Liver (tissue), 9 donors: ENCODE measurements around the gene SPSB2. TPM values are rescaled to one million over a fixed set of nuclear protein-coding genes. Genes with fewer than 3 reads are reported as not detected.

Source experiments
- DNase-seq: peaks from one replicate; pipeline ENCODE4 v3.0.0-alpha.2; 2017; ENCODE audit warnings: low spot score
- H3K27ac ChIP-seq, 2 donors: one replicate each; pipeline ENCODE4 v1.7.0; 2013; ENCODE audit warnings: inconsistent platforms in 2 of 2, low read length in 2 of 2, control low read depth in 1 of 2, low read depth in 1 of 2, mild to moderate bottlenecking in 1 of 2
- H3K27me3 ChIP-seq, 4 donors: one replicate each; pipeline versions ENCODE4 v1.6.1 to v1.7.0; 2013; ENCODE audit warnings: low read length in 3 of 4, inconsistent platforms in 1 of 4, mild to moderate bottlenecking in 1 of 4, moderate library complexity in 1 of 4; ENCODE audit not compliant: control insufficient read depth in 4 of 4, insufficient read depth in 4 of 4
- H3K36me3 ChIP-seq, 4 donors: one replicate each; pipeline versions ENCODE4 v1.6.1 to v1.7.0; 2013; ENCODE audit warnings: low read length in 3 of 4, mild to moderate bottlenecking in 3 of 4, low read depth in 1 of 4, moderate library complexity in 1 of 4; ENCODE audit not compliant: control insufficient read depth in 4 of 4, insufficient read depth in 3 of 4
- H3K4me1 ChIP-seq, 4 donors: one replicate each; pipeline versions ENCODE4 v1.6.1 to v1.7.0; 2013; ENCODE audit warnings: low read length in 3 of 4, mild to moderate bottlenecking in 3 of 4, moderate library complexity in 1 of 4; ENCODE audit not compliant: control insufficient read depth in 4 of 4, insufficient read depth in 4 of 4
- H3K4me3 ChIP-seq, 3 donors: one replicate each; pipeline versions ENCODE4 v1.6.1 to v1.7.0; 2013; ENCODE audit warnings: low read length in 3 of 3, control low read depth in 1 of 3, low read depth in 1 of 3, mild to moderate bottlenecking in 1 of 3
- H3K9ac ChIP-seq, 2 donors: one replicate each; pipeline ENCODE4 v1.7.0; 2013; ENCODE audit warnings: low read length in 2 of 2, mild to moderate bottlenecking in 2 of 2, moderate library complexity in 2 of 2, control low read depth in 1 of 2, low read depth in 1 of 2
- H3K9me3 ChIP-seq, 4 donors: one replicate each; pipeline versions ENCODE4 v1.6.1 to v1.7.0; 2013; ENCODE audit warnings: low read length in 3 of 4; ENCODE audit not compliant: control insufficient read depth in 4 of 4
- EGR1 ChIP-seq, 2 donors: IDR thresholded peaks; 2 replicates each; pipeline ENCODE4 v1.6.1; 2016 to 2018; ENCODE audit warnings: antibody characterized with exemption in 2 of 2, low read depth in 2 of 2
- FOXA1 ChIP-seq: IDR thresholded peaks from 2 replicates; pipeline ENCODE4 v1.6.1; 2016; ENCODE audit warnings: antibody characterized with exemption
- FOXA2 ChIP-seq: IDR thresholded peaks from 2 replicates; pipeline ENCODE4 v1.6.1; 2016; ENCODE audit warnings: antibody characterized with exemption
- GABPA ChIP-seq, 2 donors: IDR thresholded peaks in 1 of 2; conservative IDR thresholded peaks in 1 of 2; 2 replicates each; pipeline ENCODE4 v1.6.1; 2016; ENCODE audit warnings: antibody characterized with exemption in 2 of 2, mild to moderate bottlenecking in 1 of 2, moderate library complexity in 1 of 2
- HNF4A ChIP-seq, 2 donors: conservative IDR thresholded peaks; 2 replicates each; pipeline ENCODE4 v1.6.1; 2016; ENCODE audit warnings: antibody characterized with exemption in 2 of 2, mild to moderate bottlenecking in 2 of 2
- HNF4G ChIP-seq: IDR thresholded peaks from 2 replicates; pipeline ENCODE4 v1.6.1; 2016; ENCODE audit warnings: antibody characterized with exemption
- JUND ChIP-seq, 2 donors: IDR thresholded peaks; 2 replicates each; pipeline ENCODE4 v1.6.1; 2016; ENCODE audit warnings: antibody characterized with exemption in 2 of 2
- NR2F2 ChIP-seq: IDR thresholded peaks from 2 replicates; pipeline ENCODE4 v1.6.1; 2016; ENCODE audit warnings: antibody characterized with exemption
- RAD21 ChIP-seq, 2 donors: IDR thresholded peaks; 2 replicates each; pipeline ENCODE4 v1.6.1; 2016; ENCODE audit warnings: antibody characterized with exemption in 2 of 2, mild to moderate bottlenecking in 2 of 2
- RXRA ChIP-seq, 2 donors: IDR thresholded peaks; 2 replicates each; pipeline ENCODE4 v1.6.1; 2017 to 2018; ENCODE audit warnings: antibody characterized with exemption in 2 of 2, mild to moderate bottlenecking in 1 of 2
- SP1 ChIP-seq: IDR thresholded peaks from 2 replicates; pipeline ENCODE4 v1.6.1; 2018; ENCODE audit warnings: antibody characterized with exemption, mild to moderate bottlenecking
- TAF1 ChIP-seq: conservative IDR thresholded peaks from 2 replicates; pipeline ENCODE4 v1.6.1; 2016; ENCODE audit warnings: antibody characterized with exemption, mild to moderate bottlenecking
- ZBTB33 ChIP-seq: IDR thresholded peaks from 2 replicates; pipeline ENCODE4 v1.6.1; 2016; ENCODE audit warnings: antibody characterized with exemption
- WGBS: extraction: QIAGEN DNeasy Blood & Tissue Kit; methylation state at CpG from one replicate; pipeline ENCODE4 v1.1.7; 2013; 5-methylcytosine and 5-hydroxymethylcytosine counted together
- polyA plus RNA-seq, 2 donors: library from polyadenylated mRNA; stranded (reverse) in 1 of 2; unstranded in 1 of 2; fragments of 200-250 nt in 1 of 2; fragments of >200 nt in 1 of 2; fragmentation: Nextera tagmentation in 1 of 2; extraction: Ambion mirVana in 1 of 2; gene quantifications; one replicate each; pipeline versions ENCODE4 v1.2.1 to v1.2.3, GENCODE V29; 2013 to 2015
- total RNA-seq, 2 donors: library from RNA; depleted of rRNA; stranded (reverse); fragments of >200 nt; gene quantifications; one replicate each; pipeline ENCODE4 v1.2.3, GENCODE V29; 2014
- TF ChIP-seq, protein P1 (sequence below): IDR thresholded peaks from 2 replicates; pipeline ENCODE4 v1.6.1; 2016; ENCODE audit warnings: antibody characterized with exemption
- TF ChIP-seq, protein P2 (sequence below): fragments of 150-350 bp; IDR thresholded peaks from 2 replicates; pipeline ENCODE4 v1.5.1; 2017; ENCODE audit warnings: improper control_type of control experiment, low read depth, low read length; ENCODE audit not compliant: missing input control
- TF ChIP-seq, protein P3 (sequence below): IDR thresholded peaks from 2 replicates; pipeline ENCODE4 v1.6.1; 2016; ENCODE audit warnings: antibody characterized with exemption
- TF ChIP-seq, protein P4 (sequence below): IDR thresholded peaks from 2 replicates; pipeline ENCODE4 v1.6.1; 2016; ENCODE audit warnings: antibody characterized with exemption, mild to moderate bottlenecking
- donor health status: healthy.
- donor health status: healthy.
- donor health status: healthy.
- donor health status: healthy.
- donor health status: healthy.

The SPSB2 gene
- total and polyA plus RNA-seq, 4 donors, result 3.2 to 4.6 (median 4.1) TPM

DNA sequence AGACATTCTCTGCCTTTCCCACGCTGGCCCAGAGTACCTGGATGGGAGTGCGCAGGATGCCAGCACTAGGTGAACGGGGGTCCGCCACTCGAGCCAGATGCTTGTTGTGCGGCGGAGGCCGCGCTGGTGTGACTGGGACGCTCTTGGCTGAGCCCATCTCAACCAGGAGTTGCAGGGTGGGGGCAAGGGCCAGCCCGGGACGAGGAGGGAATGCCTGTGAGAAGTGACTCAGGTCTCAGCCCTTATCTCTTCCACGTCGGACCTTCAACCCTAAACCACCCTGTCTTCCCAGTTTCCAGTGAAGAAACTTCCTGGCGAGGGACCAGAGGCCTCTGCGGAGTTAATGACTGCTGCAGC, 22.3 kb downstream of the SPSB2 start:
- no peak for DNase-seq
- Histone ChIP-seq H3K27ac (no peak overlapping the region), H3K4me1 (peaks cover 7 to 23% (median 13%) of the 10 kb centered on the region in 4 donors), H3K4me3 (peak overlapping the region in 1 of 3 donors; percentile 79), H3K36me3 (peaks cover 0 to 3% (median 3%) of the 10 kb centered on the region in 4 donors), H3K27me3 (no peaks in the 10 kb centered on the region), H3K9me3 (no peaks in the 10 kb centered on the region), H3K9ac (no peak overlapping the region)
- 38% methylated on average over 16 of the region's 16 CpGs for WGBS
- TF ChIP-seq, protein P1, sequence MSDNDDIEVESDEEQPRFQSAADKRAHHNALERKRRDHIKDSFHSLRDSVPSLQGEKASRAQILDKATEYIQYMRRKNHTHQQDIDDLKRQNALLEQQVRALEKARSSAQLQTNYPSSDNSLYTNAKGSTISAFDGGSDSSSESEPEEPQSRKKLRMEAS, result no peak
- TF ChIP-seq, protein P2, sequence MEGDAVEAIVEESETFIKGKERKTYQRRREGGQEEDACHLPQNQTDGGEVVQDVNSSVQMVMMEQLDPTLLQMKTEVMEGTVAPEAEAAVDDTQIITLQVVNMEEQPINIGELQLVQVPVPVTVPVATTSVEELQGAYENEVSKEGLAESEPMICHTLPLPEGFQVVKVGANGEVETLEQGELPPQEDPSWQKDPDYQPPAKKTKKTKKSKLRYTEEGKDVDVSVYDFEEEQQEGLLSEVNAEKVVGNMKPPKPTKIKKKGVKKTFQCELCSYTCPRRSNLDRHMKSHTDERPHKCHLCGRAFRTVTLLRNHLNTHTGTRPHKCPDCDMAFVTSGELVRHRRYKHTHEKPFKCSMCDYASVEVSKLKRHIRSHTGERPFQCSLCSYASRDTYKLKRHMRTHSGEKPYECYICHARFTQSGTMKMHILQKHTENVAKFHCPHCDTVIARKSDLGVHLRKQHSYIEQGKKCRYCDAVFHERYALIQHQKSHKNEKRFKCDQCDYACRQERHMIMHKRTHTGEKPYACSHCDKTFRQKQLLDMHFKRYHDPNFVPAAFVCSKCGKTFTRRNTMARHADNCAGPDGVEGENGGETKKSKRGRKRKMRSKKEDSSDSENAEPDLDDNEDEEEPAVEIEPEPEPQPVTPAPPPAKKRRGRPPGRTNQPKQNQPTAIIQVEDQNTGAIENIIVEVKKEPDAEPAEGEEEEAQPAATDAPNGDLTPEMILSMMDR, result no peak
- TF ChIP-seq JUND (IDR thresholded peaks at IDR 0.05) (no peak), HNF4A (conservative IDR thresholded peaks at IDR 0.05) (no peak), TAF1 (no peak), FOXA1 (no peak), RAD21 (IDR thresholded peaks at IDR 0.05) (no peak), EGR1 (IDR thresholded peaks at IDR 0.05; ENCODE audit: low read depth in 2 of 2) (no peak), RXRA (IDR thresholded peaks at IDR 0.05) (no peak), FOXA2 (no peak), GABPA (IDR thresholded peaks at IDR 0.05 in 1 of 2, conservative IDR thresholded peaks at IDR 0.05 in 1 of 2) (no peak), ZBTB33 (no peak)
- TF ChIP-seq, protein P3, sequence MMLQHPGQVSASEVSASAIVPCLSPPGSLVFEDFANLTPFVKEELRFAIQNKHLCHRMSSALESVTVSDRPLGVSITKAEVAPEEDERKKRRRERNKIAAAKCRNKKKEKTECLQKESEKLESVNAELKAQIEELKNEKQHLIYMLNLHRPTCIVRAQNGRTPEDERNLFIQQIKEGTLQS, result no peak
- TF ChIP-seq, protein P4, sequence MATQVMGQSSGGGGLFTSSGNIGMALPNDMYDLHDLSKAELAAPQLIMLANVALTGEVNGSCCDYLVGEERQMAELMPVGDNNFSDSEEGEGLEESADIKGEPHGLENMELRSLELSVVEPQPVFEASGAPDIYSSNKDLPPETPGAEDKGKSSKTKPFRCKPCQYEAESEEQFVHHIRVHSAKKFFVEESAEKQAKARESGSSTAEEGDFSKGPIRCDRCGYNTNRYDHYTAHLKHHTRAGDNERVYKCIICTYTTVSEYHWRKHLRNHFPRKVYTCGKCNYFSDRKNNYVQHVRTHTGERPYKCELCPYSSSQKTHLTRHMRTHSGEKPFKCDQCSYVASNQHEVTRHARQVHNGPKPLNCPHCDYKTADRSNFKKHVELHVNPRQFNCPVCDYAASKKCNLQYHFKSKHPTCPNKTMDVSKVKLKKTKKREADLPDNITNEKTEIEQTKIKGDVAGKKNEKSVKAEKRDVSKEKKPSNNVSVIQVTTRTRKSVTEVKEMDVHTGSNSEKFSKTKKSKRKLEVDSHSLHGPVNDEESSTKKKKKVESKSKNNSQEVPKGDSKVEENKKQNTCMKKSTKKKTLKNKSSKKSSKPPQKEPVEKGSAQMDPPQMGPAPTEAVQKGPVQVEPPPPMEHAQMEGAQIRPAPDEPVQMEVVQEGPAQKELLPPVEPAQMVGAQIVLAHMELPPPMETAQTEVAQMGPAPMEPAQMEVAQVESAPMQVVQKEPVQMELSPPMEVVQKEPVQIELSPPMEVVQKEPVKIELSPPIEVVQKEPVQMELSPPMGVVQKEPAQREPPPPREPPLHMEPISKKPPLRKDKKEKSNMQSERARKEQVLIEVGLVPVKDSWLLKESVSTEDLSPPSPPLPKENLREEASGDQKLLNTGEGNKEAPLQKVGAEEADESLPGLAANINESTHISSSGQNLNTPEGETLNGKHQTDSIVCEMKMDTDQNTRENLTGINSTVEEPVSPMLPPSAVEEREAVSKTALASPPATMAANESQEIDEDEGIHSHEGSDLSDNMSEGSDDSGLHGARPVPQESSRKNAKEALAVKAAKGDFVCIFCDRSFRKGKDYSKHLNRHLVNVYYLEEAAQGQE, result no peak

DNA sequence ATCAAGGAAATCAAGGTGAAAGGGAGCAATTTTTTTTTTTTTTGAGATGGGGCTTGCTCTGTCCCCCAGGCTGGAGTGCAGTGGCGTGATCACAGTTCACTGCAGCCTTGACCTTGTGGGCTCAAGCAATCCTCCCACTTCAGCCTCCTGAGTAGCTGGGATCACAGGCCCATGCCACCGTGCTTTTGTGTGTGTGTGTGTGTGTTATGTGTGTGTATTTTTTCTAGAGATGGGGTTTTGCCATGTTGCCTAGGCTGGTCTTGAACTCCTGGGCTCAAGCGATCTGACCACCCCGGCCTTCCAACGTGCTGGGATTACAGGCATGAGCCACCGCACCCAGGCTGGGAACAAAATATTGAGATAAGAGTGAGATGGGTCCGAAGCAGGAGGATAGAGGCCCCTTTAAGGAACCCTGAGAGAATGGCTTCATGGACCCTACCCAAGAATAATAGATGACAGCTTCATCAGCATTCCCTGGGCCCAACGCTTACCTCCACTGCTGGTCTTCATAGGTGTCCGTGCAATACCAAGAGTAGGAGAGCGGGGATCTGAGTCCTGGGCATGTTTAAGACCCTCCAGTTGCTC, 23.0 kb downstream of the SPSB2 start:
- DNase-seq, result no peak
- Histone ChIP-seq H3K9ac (no peak overlapping the region), H3K4me3 (no peak overlapping the region), H3K27me3 (no peaks in the 10 kb centered on the region), H3K4me1 (peaks cover 7 to 23% (median 13%) of the 10 kb centered on the region in 4 donors), H3K27ac (no peak overlapping the region), H3K9me3 (no peaks in the 10 kb centered on the region), H3K36me3 (no peaks in the 10 kb centered on the region)
- 92% methylated on average over 10 of the region's 10 CpGs for WGBS
- TF ChIP-seq SP1, result no peak
- TF ChIP-seq GABPA (IDR thresholded peaks at IDR 0.05 in 1 of 2, conservative IDR thresholded peaks at IDR 0.05 in 1 of 2), result no peak
- no peak for TF ChIP-seq FOXA1
- no peak for TF ChIP-seq HNF4G
- TF ChIP-seq, protein P4, result no peak
- no peak for TF ChIP-seq EGR1 (IDR thresholded peaks at IDR 0.05; ENCODE audit: low read depth in 2 of 2)
- no peak for TF ChIP-seq NR2F2
- no peak for TF ChIP-seq RXRA (IDR thresholded peaks at IDR 0.05)
- TF ChIP-seq, protein P3, result no peak
- no peak for TF ChIP-seq ZBTB33
- no peak for TF ChIP-seq TAF1
